ENCODE measurements around the gene TMUB2. TPM values are rescaled to one million over a fixed set of nuclear protein-coding genes. Genes with fewer than 3 reads are reported as not detected.

Gene TMUB2
- polyA plus RNA-seq, 1 experiment, result 64.0 TPM

DNA sequence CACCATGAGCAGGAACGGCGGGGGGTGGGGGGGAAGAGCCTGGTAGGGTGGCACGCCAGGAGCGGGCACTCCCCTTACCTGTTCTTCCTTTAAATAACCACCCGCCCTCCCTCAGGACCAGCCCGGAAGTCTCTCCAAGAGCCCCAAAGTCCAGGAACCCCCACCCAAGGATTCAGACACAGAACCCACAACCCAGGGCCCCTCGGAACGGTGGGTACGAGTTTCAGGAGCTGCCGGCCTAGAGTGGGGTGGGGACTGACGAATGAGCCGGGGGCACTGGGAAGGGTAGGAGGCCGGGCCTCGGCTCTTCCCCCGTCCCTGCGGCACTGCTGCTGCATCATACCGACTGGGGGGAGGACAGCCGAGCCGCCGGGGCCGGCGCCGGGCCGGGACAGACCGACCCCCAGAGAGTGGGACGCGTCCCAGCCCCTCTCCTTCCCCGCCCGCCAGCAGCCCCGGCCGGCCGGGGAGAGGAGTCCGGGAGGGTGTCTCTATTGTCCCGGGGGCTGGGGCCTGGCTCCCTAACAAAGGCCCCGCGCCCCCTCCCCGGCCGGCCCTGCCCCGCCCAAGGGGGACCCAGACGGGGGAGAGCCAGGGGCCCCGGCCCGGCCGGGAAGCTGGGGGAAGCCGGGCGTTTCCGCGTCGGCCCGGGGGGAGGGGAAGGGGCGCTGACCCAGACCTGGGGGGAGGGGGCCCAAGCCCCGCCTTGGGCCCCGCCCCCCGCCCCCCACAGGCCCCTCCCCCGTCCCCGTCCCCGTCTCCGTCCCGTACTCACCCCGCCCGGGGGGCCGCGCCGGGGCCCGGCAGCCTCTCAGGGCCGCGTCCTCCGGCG lies 12.2 kb downstream of the TMUB2 start:
- CTCF ChIA-PET, result interaction anchor here (0.8 to 3.2 kb wide), 5 partner anchors 11 to 146 kb away, joined by 3 to 19 read pairs (median 7); partner anchors contain the start of gene GRN
- no peaks in the 10 kb centered on the region for H3K27me3 ChIP-seq (ENCODE audit: control insufficient read depth, insufficient read depth, low read length)
- peaks cover 23% of the 10 kb centered on the region for H3K36me3 ChIP-seq (ENCODE audit: control insufficient read depth, insufficient read depth, low read length)
- H3K4me3 ChIP-seq (ENCODE audit: low read depth, low read length), result peak overlapping the region; percentile 69
- no peak for DNase-seq (ENCODE audit: low read depth)
- POLR2A ChIA-PET, result interaction anchor here (0.7 kb wide), 1 partner anchor 14 kb away, joined by 9 read pairs; no protein-coding TSS in a partner anchor
- TF ChIP-seq, protein P1, sequence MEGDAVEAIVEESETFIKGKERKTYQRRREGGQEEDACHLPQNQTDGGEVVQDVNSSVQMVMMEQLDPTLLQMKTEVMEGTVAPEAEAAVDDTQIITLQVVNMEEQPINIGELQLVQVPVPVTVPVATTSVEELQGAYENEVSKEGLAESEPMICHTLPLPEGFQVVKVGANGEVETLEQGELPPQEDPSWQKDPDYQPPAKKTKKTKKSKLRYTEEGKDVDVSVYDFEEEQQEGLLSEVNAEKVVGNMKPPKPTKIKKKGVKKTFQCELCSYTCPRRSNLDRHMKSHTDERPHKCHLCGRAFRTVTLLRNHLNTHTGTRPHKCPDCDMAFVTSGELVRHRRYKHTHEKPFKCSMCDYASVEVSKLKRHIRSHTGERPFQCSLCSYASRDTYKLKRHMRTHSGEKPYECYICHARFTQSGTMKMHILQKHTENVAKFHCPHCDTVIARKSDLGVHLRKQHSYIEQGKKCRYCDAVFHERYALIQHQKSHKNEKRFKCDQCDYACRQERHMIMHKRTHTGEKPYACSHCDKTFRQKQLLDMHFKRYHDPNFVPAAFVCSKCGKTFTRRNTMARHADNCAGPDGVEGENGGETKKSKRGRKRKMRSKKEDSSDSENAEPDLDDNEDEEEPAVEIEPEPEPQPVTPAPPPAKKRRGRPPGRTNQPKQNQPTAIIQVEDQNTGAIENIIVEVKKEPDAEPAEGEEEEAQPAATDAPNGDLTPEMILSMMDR (IDR thresholded peaks at IDR 0.05; ENCODE audit: insufficient read depth, low read depth, low read length), result no peak; the same call in 1 of the 2 replicates

DNA sequence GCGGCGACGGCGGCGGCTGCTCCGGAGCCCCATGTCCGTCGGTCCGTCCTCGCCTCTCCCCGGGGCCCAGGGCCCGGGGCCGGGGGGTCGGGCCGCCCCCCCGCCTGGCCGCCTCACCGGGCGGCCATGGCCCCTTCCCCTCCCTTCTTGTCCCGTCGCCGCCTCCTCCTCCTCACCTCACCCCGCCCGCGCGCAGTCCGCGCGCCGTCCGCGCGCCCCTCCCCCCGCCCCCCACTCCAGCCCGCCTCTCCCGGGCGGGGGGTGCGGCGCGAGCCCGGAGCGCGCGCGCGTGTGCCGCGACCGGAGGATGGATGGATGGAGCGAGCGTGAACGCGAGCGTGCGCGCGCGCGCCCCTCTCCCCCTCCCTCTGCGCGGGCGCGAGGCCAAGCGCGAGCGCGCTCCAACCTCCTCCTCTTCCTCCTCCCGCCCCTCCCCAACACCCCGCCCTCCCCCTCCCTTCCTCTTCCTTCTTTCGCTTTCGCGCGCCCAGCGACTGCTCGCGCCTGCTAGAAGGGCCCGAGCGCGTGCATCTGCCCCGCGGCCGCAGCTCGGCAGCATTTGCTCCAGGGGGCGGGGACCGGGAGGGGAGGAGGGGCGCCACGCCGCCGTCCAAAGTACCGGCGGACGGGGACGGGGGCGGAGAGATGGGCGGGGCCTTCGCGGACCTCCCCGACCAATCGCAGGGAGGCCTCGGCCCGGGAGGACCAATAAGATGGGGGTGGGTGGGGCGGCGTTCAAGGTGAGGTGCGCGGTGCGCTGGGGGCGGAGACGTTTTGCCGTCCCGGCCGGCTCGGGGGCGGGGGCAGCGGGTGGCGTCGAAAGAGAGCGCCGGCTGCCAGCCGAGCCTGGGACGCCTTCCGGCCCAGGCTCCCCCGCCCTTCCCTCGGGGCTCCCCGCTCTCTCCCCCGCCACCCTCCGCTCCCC lies 13.0 kb downstream of the TMUB2 start, which contains the start of gene ATXN7L3:
ATXN7L3 (minus strand) TSS at position 332 of the 925 bp plus-strand sequence. CDS start 1,814 bp downstream, outside the sequence.
- TF ChIP-seq, protein P1 (IDR thresholded peaks at IDR 0.05; ENCODE audit: insufficient read depth, low read depth, low read length), result no peak
- DNase-seq (ENCODE audit: low read depth), result peak; percentile 84
- ChIA-PET CTCF (interaction anchor here (3.2 kb wide), 1 partner anchor 10 kb away, joined by 19 read pairs; no protein-coding TSS in a partner anchor), POLR2A (interaction anchor here (0.6 to 0.7 kb wide), 3 partner anchors 15 to 362 kb away, joined by 5 to 20 read pairs (median 9); no protein-coding TSS in a partner anchor)
- Histone ChIP-seq H3K36me3 (ENCODE audit: control insufficient read depth, insufficient read depth, low read length) (peaks cover 15% of the 10 kb centered on the region), H3K27me3 (ENCODE audit: control insufficient read depth, insufficient read depth, low read length) (no peaks in the 10 kb centered on the region), H3K4me3 (ENCODE audit: low read depth, low read length) (peak within 1 kb of the TSS; percentile 74)

DNA sequence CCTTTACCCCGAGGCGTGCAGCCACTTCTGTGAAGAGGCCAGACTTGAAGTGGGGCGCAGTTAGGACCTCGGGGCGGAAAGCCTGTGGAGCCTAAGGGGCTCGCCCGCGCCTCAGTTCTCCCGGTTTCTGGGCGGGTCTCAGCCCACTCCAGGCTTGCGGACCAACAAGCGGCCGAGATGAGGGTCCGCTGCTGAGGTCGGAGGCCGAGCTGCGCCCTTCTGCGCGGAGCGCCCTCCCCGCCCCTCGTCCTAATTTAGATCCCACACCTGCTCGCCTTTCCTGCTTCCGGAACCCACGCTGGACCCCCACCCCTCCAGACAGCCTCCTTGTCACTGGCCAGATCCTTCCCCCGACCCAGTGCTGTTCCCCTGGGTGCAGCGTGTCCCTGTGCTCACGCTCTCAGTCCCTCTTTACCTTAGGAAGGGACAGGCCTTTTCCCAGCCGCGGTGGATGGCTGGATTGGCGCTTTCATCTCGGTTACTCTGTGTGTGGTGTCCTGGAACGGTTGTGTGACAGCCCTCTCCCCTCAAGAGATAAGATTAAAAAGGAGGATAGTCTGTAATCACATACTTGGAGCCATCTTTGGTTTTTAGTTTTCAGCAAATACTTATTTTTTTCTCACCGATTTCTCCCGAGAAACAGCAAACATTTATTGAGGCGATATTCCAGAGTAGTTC lies 13.8 kb downstream of the TMUB2 start:
- TF ChIP-seq, protein P1 (IDR thresholded peaks at IDR 0.05; ENCODE audit: insufficient read depth, low read depth, low read length), result no peak
- CTCF ChIA-PET, result interaction anchor here (0.6 to 2.6 kb wide), 2 partner anchors 10 to 66 kb away, joined by 3 to 18 read pairs; no protein-coding TSS in a partner anchor
- DNase-seq (ENCODE audit: low read depth), result no peak
- Histone ChIP-seq H3K27me3 (ENCODE audit: control insufficient read depth, insufficient read depth, low read length) (no peaks in the 10 kb centered on the region), H3K4me3 (ENCODE audit: low read depth, low read length) (peak overlapping the region; percentile 74), H3K36me3 (ENCODE audit: control insufficient read depth, insufficient read depth, low read length) (peaks cover 10% of the 10 kb centered on the region)
- POLR2A ChIA-PET, result no interaction called here

DNA sequence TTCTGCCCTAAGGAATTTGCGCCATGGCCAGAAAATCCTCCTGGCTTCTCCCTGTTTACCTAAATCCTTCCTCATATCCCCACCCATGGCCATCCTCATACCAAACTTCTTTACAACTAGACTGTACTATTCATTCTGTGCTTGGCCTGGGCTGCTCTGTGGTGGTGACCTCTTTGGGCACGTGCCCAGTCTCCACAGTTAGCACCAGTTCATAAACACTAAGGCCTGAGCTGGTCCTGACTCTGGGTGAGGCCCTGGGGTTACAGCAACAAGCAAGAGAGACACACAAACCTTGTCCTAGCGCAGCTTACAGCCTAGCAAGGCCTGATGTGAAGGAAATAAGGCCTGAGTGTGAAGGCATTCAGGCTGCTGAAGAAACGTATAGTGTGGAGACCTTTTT lies 16.0 kb downstream of the TMUB2 start:
- Histone ChIP-seq H3K27me3 (ENCODE audit: control insufficient read depth, insufficient read depth, low read length) (no peaks in the 10 kb centered on the region), H3K4me3 (ENCODE audit: low read depth, low read length) (no peak overlapping the region), H3K36me3 (ENCODE audit: control insufficient read depth, insufficient read depth, low read length) (peaks cover 8% of the 10 kb centered on the region)
- ChIA-PET CTCF (interaction anchor here (0.8 to 2.6 kb wide), 5 partner anchors 8 to 145 kb away, joined by 3 to 18 read pairs (median 4); no protein-coding TSS in a partner anchor), POLR2A (no interaction called here)
- TF ChIP-seq, protein P1 (IDR thresholded peaks at IDR 0.05; ENCODE audit: insufficient read depth, low read depth, low read length), result no peak
- no peak for DNase-seq (ENCODE audit: low read depth)

Measured in BJ (cell line).